ENCODE data around the gene CAMK1D. TPM values are rescaled to one million over a fixed set of nuclear protein-coding genes. Genes with fewer than 3 reads are reported as not detected.
A peak's percentile ranks its signal among the peaks of the same experiment; 100 is the strongest.

The CAMK1D gene
- total RNA-seq, 6 experiments from 2014 or later, result 5.3 to 10.8 (median 9.5) TPM

GRCh38 chr10:12382956-12383531, 33.7 kb downstream of the CAMK1D start:
- ATAC-seq, result no peak
- Histone ChIP-seq H3K4me3 (no peak overlapping the region), H3K36me3 (no peaks in the 10 kb centered on the region), H3K27me3 (no peaks in the 10 kb centered on the region), H3K27ac (no peak overlapping the region), H3K4me1 (no peaks in the 10 kb centered on the region), H3K9me3 (no peaks in the 10 kb centered on the region)
- WGBS (ENCODE audit: insufficient coverage, low coverage, low lambda C conversion rate, missing lambda C conversion rate), result 83% methylated on average over 4 of the region's 4 CpGs
- DNase-seq, result no peak
- intact Hi-C loops (cut with DNase I), result no loop called here
- TF ChIP-seq POLR2A (IDR thresholded peaks at IDR 0.05), result no peak
- TF ChIP-seq, protein P1, sequence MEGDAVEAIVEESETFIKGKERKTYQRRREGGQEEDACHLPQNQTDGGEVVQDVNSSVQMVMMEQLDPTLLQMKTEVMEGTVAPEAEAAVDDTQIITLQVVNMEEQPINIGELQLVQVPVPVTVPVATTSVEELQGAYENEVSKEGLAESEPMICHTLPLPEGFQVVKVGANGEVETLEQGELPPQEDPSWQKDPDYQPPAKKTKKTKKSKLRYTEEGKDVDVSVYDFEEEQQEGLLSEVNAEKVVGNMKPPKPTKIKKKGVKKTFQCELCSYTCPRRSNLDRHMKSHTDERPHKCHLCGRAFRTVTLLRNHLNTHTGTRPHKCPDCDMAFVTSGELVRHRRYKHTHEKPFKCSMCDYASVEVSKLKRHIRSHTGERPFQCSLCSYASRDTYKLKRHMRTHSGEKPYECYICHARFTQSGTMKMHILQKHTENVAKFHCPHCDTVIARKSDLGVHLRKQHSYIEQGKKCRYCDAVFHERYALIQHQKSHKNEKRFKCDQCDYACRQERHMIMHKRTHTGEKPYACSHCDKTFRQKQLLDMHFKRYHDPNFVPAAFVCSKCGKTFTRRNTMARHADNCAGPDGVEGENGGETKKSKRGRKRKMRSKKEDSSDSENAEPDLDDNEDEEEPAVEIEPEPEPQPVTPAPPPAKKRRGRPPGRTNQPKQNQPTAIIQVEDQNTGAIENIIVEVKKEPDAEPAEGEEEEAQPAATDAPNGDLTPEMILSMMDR (IDR thresholded peaks at IDR 0.05), result no peak

GRCh38 chr10:12384906-12385305, 35.6 kb downstream of the CAMK1D start:
- Histone ChIP-seq H3K9me3 (no peaks in the 10 kb centered on the region), H3K27me3 (no peaks in the 10 kb centered on the region), H3K27ac (no peak overlapping the region), H3K4me3 (no peak overlapping the region), H3K36me3 (no peaks in the 10 kb centered on the region), H3K4me1 (peaks cover 0 to 3% (median 0%) of the 10 kb centered on the region in 4 donors)
- TF ChIP-seq POLR2A (IDR thresholded peaks at IDR 0.05), result no peak
- TF ChIP-seq, protein P1 (IDR thresholded peaks at IDR 0.05), result no peak
- ATAC-seq (no peak), DNase-seq (no peak)
- 90% methylated on average over 2 of the region's 2 CpGs for WGBS (ENCODE audit: insufficient coverage, low coverage, low lambda C conversion rate, missing lambda C conversion rate)
- intact Hi-C loops (cut with DNase I), result no loop called here

DNA sequence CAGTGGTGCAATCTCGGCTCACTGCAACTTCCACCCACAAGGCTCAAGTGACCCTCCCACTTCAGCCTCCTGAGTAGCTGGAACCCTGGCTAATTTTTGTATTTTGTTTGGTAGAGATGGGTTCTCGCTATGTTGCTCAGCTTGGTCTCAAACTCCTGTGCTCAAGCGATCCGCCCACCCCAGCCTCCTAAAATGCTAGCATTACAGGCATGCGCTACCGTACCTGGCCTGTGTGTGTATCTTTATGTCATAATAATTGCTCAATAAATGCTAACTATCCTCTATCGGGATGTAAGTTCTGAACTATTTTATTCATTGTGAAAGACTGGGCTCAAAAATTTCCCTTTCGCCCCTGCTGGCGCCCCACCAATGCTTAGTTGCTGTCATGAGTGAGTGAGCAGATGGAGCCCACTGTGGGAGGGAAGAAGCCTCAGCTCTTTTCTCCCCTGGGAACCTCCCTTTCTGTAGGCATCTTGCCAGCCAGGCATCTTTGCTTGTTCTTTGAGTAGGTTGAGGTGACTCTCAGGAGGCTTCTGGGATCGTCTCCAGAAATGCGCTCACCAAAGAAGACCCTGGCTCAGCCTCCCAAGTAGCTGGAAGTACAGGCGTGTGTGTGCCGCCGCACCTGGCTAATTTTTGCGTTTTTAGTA, 38.3 kb downstream of the CAMK1D start:
- WGBS (ENCODE audit: insufficient coverage, low coverage, low lambda C conversion rate, missing lambda C conversion rate), result 85% methylated on average over 6 of the region's 15 CpGs
- TF ChIP-seq, protein P1 (IDR thresholded peaks at IDR 0.05), result no peak
- TF ChIP-seq POLR2A (IDR thresholded peaks at IDR 0.05), result no peak
- H3K4me1 ChIP-seq, result peaks cover 0 to 3% (median 0%) of the 10 kb centered on the region in 4 donors
- no peak overlapping the region for H3K4me3 ChIP-seq
- peak in 1 of 3 donors; percentile 42 for DNase-seq
- no peak overlapping the region for H3K27ac ChIP-seq
- H3K36me3 ChIP-seq, result no peaks in the 10 kb centered on the region
- H3K9me3 ChIP-seq, result no peaks in the 10 kb centered on the region
- intact Hi-C loops (cut with DNase I), result no loop called here
- ATAC-seq, result no peak
- H3K27me3 ChIP-seq, result no peaks in the 10 kb centered on the region

DNA sequence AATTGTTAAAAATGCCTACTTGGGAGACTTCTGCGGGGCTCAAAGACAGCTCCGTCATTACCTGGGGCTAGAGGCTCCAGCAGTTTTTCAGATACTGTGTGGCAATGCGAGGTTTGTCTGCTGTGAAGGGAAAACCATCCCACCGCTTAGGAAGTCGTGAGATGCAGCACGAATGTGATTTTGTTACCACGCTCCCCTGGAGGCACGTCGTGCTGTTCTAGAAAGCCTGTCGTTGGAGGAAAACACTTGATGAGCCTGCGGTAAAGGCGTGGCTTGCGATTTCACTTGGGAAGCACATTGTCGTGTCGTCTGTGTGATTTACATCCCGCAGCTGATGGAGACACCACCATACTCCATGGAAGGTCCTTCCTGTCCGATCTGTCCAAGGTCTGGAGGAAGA, 39.3 kb downstream of the CAMK1D start:
- DNase-seq, result peak in 1 of 3 donors; percentile 36
- Histone ChIP-seq H3K4me3 (no peak overlapping the region), H3K27me3 (no peaks in the 10 kb centered on the region), H3K36me3 (no peaks in the 10 kb centered on the region), H3K9me3 (no peaks in the 10 kb centered on the region), H3K4me1 (peaks cover 0 to 3% (median 0%) of the 10 kb centered on the region in 4 donors), H3K27ac (no peak overlapping the region)
- ATAC-seq, result no peak
- TF ChIP-seq, protein P1 (IDR thresholded peaks at IDR 0.05), result no peak
- intact Hi-C loops (cut with DNase I), result no loop called here
- WGBS (ENCODE audit: insufficient coverage, low coverage, low lambda C conversion rate, missing lambda C conversion rate), result 98% methylated on average over 12 of the region's 17 CpGs

All from right lobe of liver (tissue), 6 donors.